C4-2B (cell line): ENCODE measurements around the gene MRI1.

Source experiments
- H3K27ac ChIP-seq: fragments of 450-650 bp; 2 replicates; pipeline ENCODE4 v1.5.1; 2017
- CTCF ChIP-seq: fragments of 450-650 bp; conservative IDR thresholded peaks from 2 replicates; pipeline ENCODE4 v1.5.1; 2017; ENCODE audit warnings: mild to moderate bottlenecking
- ZFX ChIP-seq: fragments of 450-650 bp; IDR thresholded peaks from 2 replicates; pipeline ENCODE4 v1.6.1; 2017

Gene MRI1

GRCh38 chr19:13796301-13797057 is 32.2 kb downstream of the MRI1 start:
- TF ChIP-seq ZFX, result no peak
- TF ChIP-seq CTCF, result no peak
- peak overlapping the region; percentile 64; the same call in 1 of the 2 replicates for H3K27ac ChIP-seq

DNA sequence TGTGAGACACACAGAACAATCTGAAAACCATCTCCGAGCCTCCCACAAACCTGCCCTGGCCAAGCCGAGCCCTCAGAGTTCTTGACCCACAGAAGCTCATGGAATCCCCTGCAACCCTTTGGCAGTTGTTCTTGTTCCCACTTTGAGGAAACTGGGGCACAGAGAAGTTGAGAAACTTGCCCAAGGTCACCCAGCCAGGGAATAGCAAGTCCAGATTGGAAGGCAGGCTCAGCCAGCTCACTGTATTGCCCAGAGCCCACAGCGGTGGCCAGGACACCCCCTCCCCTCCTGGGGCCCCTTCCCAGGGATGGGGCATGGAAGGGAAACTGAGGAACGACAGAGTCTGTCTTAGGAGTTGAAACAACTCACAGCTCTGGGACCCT is 32.7 kb downstream of the MRI1 start:
- TF ChIP-seq ZFX (no peak), CTCF (no peak)
- H3K27ac ChIP-seq, result no peak overlapping the region

DNA sequence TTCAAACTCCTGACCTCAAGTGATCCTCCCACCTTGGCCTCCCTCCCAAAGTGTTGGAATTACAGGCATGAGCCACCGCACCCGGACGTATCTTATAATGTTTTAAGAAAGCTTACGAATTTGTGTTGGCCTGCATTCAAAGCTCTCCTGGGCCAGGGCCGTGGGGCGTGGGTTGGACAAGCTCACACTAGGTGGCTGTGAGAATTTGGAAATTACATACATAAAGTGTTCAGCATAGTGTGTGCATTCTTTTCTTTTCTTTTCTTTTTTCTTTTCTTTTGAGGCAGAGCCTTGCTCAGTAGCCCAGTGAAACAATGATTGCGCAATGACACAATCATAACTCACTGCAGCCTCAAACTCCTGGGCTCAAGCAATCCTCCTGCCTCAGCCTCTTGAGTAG is 33.5 kb downstream of the MRI1 start:
- no peak overlapping the region for H3K27ac ChIP-seq
- TF ChIP-seq ZFX, result no peak
- TF ChIP-seq CTCF, result no peak

DNA sequence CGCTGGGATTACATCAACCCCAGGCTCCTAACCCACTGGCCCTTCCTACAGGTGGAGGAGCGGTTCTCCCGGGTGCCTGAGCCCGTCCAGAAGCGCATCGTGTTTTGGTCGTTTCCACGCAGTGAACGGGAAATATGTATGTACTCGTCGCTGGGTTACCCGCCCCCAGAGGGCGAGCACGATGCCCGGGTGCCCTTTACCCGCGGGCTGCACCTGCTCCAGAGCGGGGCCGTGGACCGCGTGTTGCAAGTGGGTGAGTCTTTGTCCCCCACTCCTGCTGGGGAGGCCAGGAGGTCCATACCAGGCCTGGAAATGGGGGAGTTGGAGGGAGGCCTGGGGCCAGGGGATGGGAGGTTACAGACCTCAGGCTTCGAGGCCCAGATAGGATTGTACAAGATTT is 35.3 kb downstream of the MRI1 start:
- H3K27ac ChIP-seq, result no peak overlapping the region
- TF ChIP-seq CTCF (no peak), ZFX (no peak)

DNA sequence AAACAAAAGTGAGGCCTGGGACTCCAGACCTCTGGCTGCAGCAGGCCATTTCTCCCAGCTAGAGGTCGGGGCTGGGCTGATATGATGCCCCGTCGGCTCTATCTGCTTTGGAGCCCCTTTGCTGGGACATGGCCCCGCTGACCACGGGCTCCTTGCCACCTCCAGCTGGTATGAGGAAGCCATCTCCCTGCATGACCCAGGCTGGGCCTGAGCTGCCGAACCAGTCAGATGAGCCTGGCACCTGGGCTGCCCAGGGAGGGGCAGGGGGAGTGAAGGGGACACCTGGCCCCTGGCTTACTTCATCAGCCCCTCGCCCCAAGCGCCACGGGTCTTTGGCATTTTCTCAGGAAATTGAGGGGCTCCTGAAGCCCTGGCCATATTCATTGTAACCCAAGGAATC is 38.7 kb downstream of the MRI1 start:
- H3K27ac ChIP-seq, result peak overlapping the region; percentile 37
- no peak for TF ChIP-seq CTCF
- no peak for TF ChIP-seq ZFX

- TF ChIP-seq ZFX, result no peak
- TF ChIP-seq CTCF, result no peak
- H3K27ac ChIP-seq, result no peak overlapping the region
Observed at GRCh38 chr19:13804830-13805683, 40.7 kb downstream of the MRI1 start.

- H3K27ac ChIP-seq, result no peak overlapping the region
- TF ChIP-seq ZFX (no peak), CTCF (no peak)
Observed at GRCh38 chr19:13806728-13807127, 42.4 kb downstream of the MRI1 start.
